Natural killer cell (primary cell): ENCODE results near the gene ZSCAN9. TPM values are rescaled to one million over a fixed set of nuclear protein-coding genes. Genes with fewer than 3 reads are reported as not detected.

Experiments
- ATAC-seq, 3 donors: fragments of 150-1000 bp in 2 of 3; fragments of 200-7000 bp in 1 of 3; cut with Tn5 transposase; 1 replicate in 1 of 3; 2 replicates in 2 of 3; pipeline ENCODE4 v1.10.0; 2021; ENCODE audit warnings: mild to moderate bottlenecking in 2 of 3, moderate library complexity in 2 of 3
- DNase-seq, 2 donors: peaks; one replicate each; pipeline versions ENCODE4 v3.0.0 to v3.0.0-alpha.2; 2013 to 2021; ENCODE audit warnings: mixed read lengths in 1 of 2
- H3K27ac ChIP-seq: one replicate; pipeline ENCODE4 v1.5.1; 2013; ENCODE audit warnings: mild to moderate bottlenecking, low read length
- H3K27me3 ChIP-seq: one replicate; pipeline ENCODE4 v1.6.1; 2013; ENCODE audit warnings: low read length; ENCODE audit not compliant: control insufficient read depth, insufficient read depth
- H3K36me3 ChIP-seq: one replicate; pipeline ENCODE4 v1.6.1; 2013; ENCODE audit warnings: low read length; ENCODE audit not compliant: control insufficient read depth, insufficient read depth
- H3K4me1 ChIP-seq: one replicate; pipeline ENCODE4 v1.6.1; 2013; ENCODE audit warnings: low read length; ENCODE audit not compliant: control insufficient read depth, insufficient read depth
- H3K4me3 ChIP-seq: one replicate; pipeline ENCODE4 v1.5.1; 2013; ENCODE audit warnings: low read length
- H3K9me3 ChIP-seq: one replicate; pipeline ENCODE4 v1.6.1; 2013; ENCODE audit warnings: low read length; ENCODE audit not compliant: control insufficient read depth, insufficient read depth
- H3K27ac Mint-ChIP-seq, 2 donors: one replicate each; pipeline ENCODE4 v1.8.0; 2022; ENCODE audit warnings: mild to moderate bottlenecking in 2 of 2, mixed read lengths in 2 of 2, moderate library complexity in 1 of 2
- H3K27me3 Mint-ChIP-seq, 2 donors: one replicate each; pipeline ENCODE4 v1.8.0; 2022; ENCODE audit warnings: low read depth in 2 of 2, mixed read lengths in 2 of 2
- H3K36me3 Mint-ChIP-seq: one replicate; pipeline ENCODE4 v1.8.0; 2022; ENCODE audit warnings: mixed read lengths
- H3K4me1 Mint-ChIP-seq, 2 donors: one replicate each; pipeline ENCODE4 v1.8.0; 2022; ENCODE audit warnings: mixed read lengths in 2 of 2
- H3K4me3 Mint-ChIP-seq: one replicate; pipeline ENCODE4 v1.8.0; 2022; ENCODE audit warnings: mild to moderate bottlenecking, moderate library complexity, mixed read lengths
- H3K9me3 Mint-ChIP-seq, 2 donors: one replicate each; pipeline ENCODE4 v1.8.0; 2022; ENCODE audit warnings: mixed read lengths in 2 of 2
- CTCF ChIP-seq: fragments of 200-600 bp; IDR thresholded peaks from one replicate; pipeline ENCODE4 v1.8.0; 2022; ENCODE audit warnings: antibody characterized with exemption
- WGBS: methylation state at CpG from one replicate; pipeline ENCODE4 v1.1.7; 2013; ENCODE audit warnings: missing lambda C conversion rate; ENCODE audit not compliant: insufficient coverage; 5-methylcytosine and 5-hydroxymethylcytosine counted together
- intact Hi-C: fragments of 100-400 bp; cut with micrococcal nuclease; formaldehyde crosslinking; loops from one replicate; pipeline ENCODE4 v1.14.2; 2022
- total RNA-seq, 4 donors: library from RNA; stranded (reverse); fragments of 120-200 nt in 1 of 4; gene quantifications; one replicate each; pipeline versions ENCODE4 v1.2.3 to v1.2.4, GENCODE V29; 2013 to 2022

Gene ZSCAN9
- total RNA-seq, 3 donors from 2014 or later (not counting 1 experiment from before 2014, with no cell fraction given) = 17.7 to 20.0 (median 18.7) TPM

GRCh38 chr6:28254121-28254519 lies 29.0 kb downstream of the ZSCAN9 start:
- Histone ChIP-seq H3K36me3 (peaks cover 2% of the 10 kb centered on the region), H3K4me1 (peaks cover 14% of the 10 kb centered on the region), H3K9me3 (no peaks in the 10 kb centered on the region), H3K27me3 (peaks cover 3% of the 10 kb centered on the region), H3K4me3 (no peak overlapping the region), H3K27ac (no peak overlapping the region)
- DNase-seq = no peak
- peaks cover 30 to 32% of the 10 kb centered on the region in 2 donors for H3K4me1 Mint-ChIP-seq
- H3K27ac Mint-ChIP-seq = no peak overlapping the region
- no peak overlapping the region for H3K4me3 Mint-ChIP-seq
- H3K27me3 Mint-ChIP-seq = peaks cover 10 to 20% of the 10 kb centered on the region in 2 donors
- 93% methylated on average over 1 of the region's 1 CpG for WGBS
- H3K36me3 Mint-ChIP-seq = no peaks in the 10 kb centered on the region
- TF ChIP-seq CTCF = no peak
- ATAC-seq = no peak
- intact Hi-C loops = loop anchor here (5.0 kb wide), 3 partner anchors 83 to 132 kb away; partner anchors contain the start of genes ZKSCAN8, ZSCAN16 and ZSCAN31
- peaks cover 3 to 7% of the 10 kb centered on the region in 2 donors for H3K9me3 Mint-ChIP-seq

GRCh38 chr6:28257042-28257441 lies 32.0 kb downstream of the ZSCAN9 start:
- H3K4me1 ChIP-seq = peaks cover 15% of the 10 kb centered on the region
- intact Hi-C loops = no loop called here
- ATAC-seq (no peak), DNase-seq (no peak)
- peaks cover 17% of the 10 kb centered on the region in 2 donors for H3K4me1 Mint-ChIP-seq
- no peak overlapping the region for H3K27ac ChIP-seq
- TF ChIP-seq CTCF = no peak
- H3K27me3 Mint-ChIP-seq = peaks cover 20 to 46% of the 10 kb centered on the region in 2 donors
- H3K9me3 ChIP-seq = no peaks in the 10 kb centered on the region
- no CpG with 5 or more reads among the region's 1 CpG for WGBS
- H3K36me3 ChIP-seq = no peaks in the 10 kb centered on the region
- H3K4me3 ChIP-seq = no peak overlapping the region
- no peak overlapping the region for H3K27ac Mint-ChIP-seq
- H3K27me3 ChIP-seq = peaks cover 3% of the 10 kb centered on the region
- no peak overlapping the region for H3K4me3 Mint-ChIP-seq
- H3K36me3 Mint-ChIP-seq = peaks cover 17% of the 10 kb centered on the region
- H3K9me3 Mint-ChIP-seq = peaks cover 3 to 10% of the 10 kb centered on the region in 2 donors

- DNase-seq (peak; percentile 60 to 63), ATAC-seq (peak; percentile 70 to 94 (median 88))
- H3K27me3 ChIP-seq = peaks cover 3% of the 10 kb centered on the region
- TF ChIP-seq CTCF = no peak
- H3K9me3 Mint-ChIP-seq = peaks cover 0 to 10% of the 10 kb centered on the region in 2 donors
- peaks cover 17% of the 10 kb centered on the region for H3K36me3 Mint-ChIP-seq
- H3K27me3 Mint-ChIP-seq = peaks cover 21 to 65% of the 10 kb centered on the region in 2 donors
- H3K4me1 Mint-ChIP-seq = peaks cover 6 to 9% of the 10 kb centered on the region in 2 donors
- peak within 1 kb of the TSS; percentile 23 for H3K4me3 ChIP-seq
- intact Hi-C loops = no loop called here
- peaks cover 7% of the 10 kb centered on the region for H3K4me1 ChIP-seq
- H3K27ac Mint-ChIP-seq = peak within 1 kb of the TSS; percentile 34 to 77
- peak within 1 kb of the TSS; percentile 81 for H3K4me3 Mint-ChIP-seq
- no peaks in the 10 kb centered on the region for H3K9me3 ChIP-seq
- no peaks in the 10 kb centered on the region for H3K36me3 ChIP-seq
- 59% methylated on average over 58 of the region's 58 CpGs for WGBS
- no peak within 1 kb of the TSS for H3K27ac ChIP-seq
Measured at GRCh38 chr6:28258877-28259777, 34.1 kb downstream of the ZSCAN9 start, which contains the start of gene NKAPL. Gene NKAPL, plus strand, starts transcription at chr6:28259297. Its CDS starts 75 bp downstream, at chr6:28259372.
